GM06990 (cell line): ENCODE measurements around the gene PAPSS1.
"Not testable (repeated sequence)": the region's sequence is repeated elsewhere in the genome, so short reads cannot be mapped to it uniquely, and the experiment has no call there.

ENCODE experiments used
- DNase-seq: peaks from one replicate; pipeline ENCODE4 v3.0.0-alpha.2; 2011; ENCODE audit not compliant: insufficient read length; ENCODE audit errors: extremely low read depth
- H3K27me3 ChIP-seq: replicated peaks from 2 replicates; pipeline ENCODE4 v1.6.0; 2011; ENCODE audit warnings: low read length; ENCODE audit not compliant: control insufficient read depth, insufficient read depth
- H3K36me3 ChIP-seq: 2 replicates; pipeline ENCODE4 v1.5.1; 2011; ENCODE audit warnings: low read length; ENCODE audit not compliant: control insufficient read depth, insufficient read depth
- H3K4me3 ChIP-seq: replicated peaks from 2 replicates; pipeline ENCODE4 v1.5.1; 2011; ENCODE audit warnings: low read depth, mild to moderate bottlenecking, control low read depth, low read length
- TF ChIP-seq, protein P1 (sequence below): IDR thresholded peaks from 2 replicates; pipeline ENCODE4 v1.5.1; 2011; ENCODE audit warnings: low read length, control low read depth, mild to moderate bottlenecking, inconsistent platforms; ENCODE audit not compliant: insufficient read depth, poor library complexity, severe bottlenecking

PAPSS1 gene

DNA sequence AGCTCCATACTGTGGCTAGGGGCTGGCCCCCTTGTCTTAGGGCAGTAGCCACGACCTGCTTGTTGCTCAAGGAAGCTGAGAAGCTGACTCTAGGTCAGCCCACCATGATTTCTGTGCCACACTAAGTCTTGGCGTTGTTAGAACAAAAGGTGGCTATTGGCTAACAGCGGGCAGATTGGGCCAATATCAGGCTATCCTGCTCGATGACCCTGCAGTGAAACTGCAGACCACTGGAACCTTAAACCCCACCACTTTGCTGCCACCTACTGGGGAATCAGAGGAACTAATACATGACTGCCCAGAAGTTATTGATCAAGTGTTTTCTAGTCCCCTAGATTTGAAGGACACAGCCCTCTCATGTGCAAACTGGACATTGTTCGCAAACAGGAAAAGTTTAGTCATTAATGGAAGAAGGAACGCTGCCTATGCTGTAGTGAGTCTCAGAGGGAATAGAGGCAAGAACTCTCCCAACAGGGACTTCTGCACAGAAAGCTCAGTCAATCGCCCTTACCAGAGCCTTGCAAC lies 17.0 kb upstream of the PAPSS1 start:
- Histone ChIP-seq H3K4me3 (no peak overlapping the region), H3K27me3 (no peaks in the 10 kb centered on the region), H3K36me3 (no peaks in the 10 kb centered on the region)
- TF ChIP-seq, protein P1, sequence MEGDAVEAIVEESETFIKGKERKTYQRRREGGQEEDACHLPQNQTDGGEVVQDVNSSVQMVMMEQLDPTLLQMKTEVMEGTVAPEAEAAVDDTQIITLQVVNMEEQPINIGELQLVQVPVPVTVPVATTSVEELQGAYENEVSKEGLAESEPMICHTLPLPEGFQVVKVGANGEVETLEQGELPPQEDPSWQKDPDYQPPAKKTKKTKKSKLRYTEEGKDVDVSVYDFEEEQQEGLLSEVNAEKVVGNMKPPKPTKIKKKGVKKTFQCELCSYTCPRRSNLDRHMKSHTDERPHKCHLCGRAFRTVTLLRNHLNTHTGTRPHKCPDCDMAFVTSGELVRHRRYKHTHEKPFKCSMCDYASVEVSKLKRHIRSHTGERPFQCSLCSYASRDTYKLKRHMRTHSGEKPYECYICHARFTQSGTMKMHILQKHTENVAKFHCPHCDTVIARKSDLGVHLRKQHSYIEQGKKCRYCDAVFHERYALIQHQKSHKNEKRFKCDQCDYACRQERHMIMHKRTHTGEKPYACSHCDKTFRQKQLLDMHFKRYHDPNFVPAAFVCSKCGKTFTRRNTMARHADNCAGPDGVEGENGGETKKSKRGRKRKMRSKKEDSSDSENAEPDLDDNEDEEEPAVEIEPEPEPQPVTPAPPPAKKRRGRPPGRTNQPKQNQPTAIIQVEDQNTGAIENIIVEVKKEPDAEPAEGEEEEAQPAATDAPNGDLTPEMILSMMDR, result peak; percentile 78
- no peak for DNase-seq

DNA sequence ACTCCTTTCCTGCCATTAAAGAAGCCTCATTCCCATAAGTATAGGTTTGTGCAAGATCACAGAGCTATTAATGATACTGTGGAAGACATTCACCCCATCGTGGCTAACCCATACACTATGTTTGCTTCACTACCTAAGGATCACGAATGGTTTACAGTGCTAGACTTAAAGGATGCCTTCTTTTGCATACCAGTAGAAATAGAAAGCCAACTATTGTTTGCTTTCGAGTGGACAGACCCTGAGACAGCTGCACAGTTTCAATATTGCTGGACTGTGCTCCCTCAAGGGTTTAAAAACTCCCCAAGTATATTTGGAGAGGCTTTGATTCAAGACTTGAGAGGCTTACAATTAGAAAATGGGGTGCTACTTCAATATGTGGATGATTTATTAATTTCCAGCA lies 16.0 kb upstream of the PAPSS1 start:
- TF ChIP-seq, protein P1, result no peak
- no peaks in the 10 kb centered on the region for H3K36me3 ChIP-seq
- no peak overlapping the region for H3K4me3 ChIP-seq
- H3K27me3 ChIP-seq, result no peaks in the 10 kb centered on the region
- no peak for DNase-seq

GRCh38 chr4:107734120-107734519 lies 14.1 kb upstream of the PAPSS1 start:
- TF ChIP-seq, protein P1, result peak; percentile 31
- no peak overlapping the region for H3K4me3 ChIP-seq
- DNase-seq, result no peak
- no peaks in the 10 kb centered on the region for H3K27me3 ChIP-seq
- H3K36me3 ChIP-seq, result no peaks in the 10 kb centered on the region

GRCh38 chr4:107733431-107733925 lies 13.4 kb upstream of the PAPSS1 start:
- DNase-seq, result no peak
- Histone ChIP-seq H3K36me3 (no peaks in the 10 kb centered on the region), H3K27me3 (no peaks in the 10 kb centered on the region), H3K4me3 (no peak overlapping the region)
- TF ChIP-seq, protein P1, result no peak

DNA sequence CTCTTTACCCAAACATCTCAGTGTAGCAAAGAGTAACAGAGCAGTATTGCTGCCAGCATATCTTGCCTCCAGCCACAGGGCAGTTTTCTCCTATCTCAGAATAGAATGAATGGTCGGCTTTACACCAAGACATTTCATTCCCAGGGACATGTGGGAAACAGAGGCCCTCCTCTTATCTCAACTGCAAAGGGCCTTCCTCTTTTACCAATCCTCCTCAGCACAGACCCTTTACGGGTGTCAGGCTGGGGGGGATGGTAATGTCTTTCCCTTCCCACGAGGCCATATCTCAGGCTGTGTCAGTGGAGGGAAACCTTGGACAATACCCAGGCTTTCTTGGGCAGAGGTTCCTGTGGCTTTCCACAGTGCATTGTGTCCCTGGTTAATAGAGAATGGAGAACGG lies 9.0 kb upstream of the PAPSS1 start:
- H3K4me3 ChIP-seq, DNase-seq, H3K36me3 ChIP-seq, H3K27me3 ChIP-seq: not testable (repeated sequence)

- H3K4me3 ChIP-seq, H3K27me3 ChIP-seq, H3K36me3 ChIP-seq, DNase-seq: not testable (repeated sequence)
Measured at GRCh38 chr4:107726131-107726925, 6.3 kb upstream of the PAPSS1 start.
